Left ventricle myocardium superior (tissue), 1 donor: Measurements from ENCODE around the gene TNNC2. TPM values are rescaled to one million over a fixed set of nuclear protein-coding genes. Genes with fewer than 3 reads are reported as not detected.
"Not testable (repeated sequence)": the region's sequence is repeated elsewhere in the genome, so short reads cannot be mapped to it uniquely, and the experiment has no call there.

ENCODE experiments used
- ATAC-seq: fragments of 200-7000 bp; cut with Tn5 transposase; one replicate; pipeline ENCODE4 v1.9.1; 2020; ENCODE audit warnings: mild to moderate bottlenecking, moderate library complexity
- DNase-seq: peaks from one replicate; pipeline ENCODE4 v3.0.0-alpha.2; 2020
- intact Hi-C: fragments of 100-400 bp; cut with micrococcal nuclease; formaldehyde crosslinking; loops from one replicate; pipeline ENCODE4 v1.11.0; 2022
- total RNA-seq: library from RNA; stranded (reverse); fragmentation: NEBNext Ultra II Directional; extraction: Animal tissue kit (Norgen Biotek cat#: 25700); gene quantifications from one replicate; pipeline ENCODE4 v1.2.1, GENCODE V29; 2021
- donor health status: DM: no; HTN: yes; CAD: no; lungs with severe emphysema.

TNNC2 gene
- total RNA-seq, 1 donor from 2014 or later, result not detected

DNA sequence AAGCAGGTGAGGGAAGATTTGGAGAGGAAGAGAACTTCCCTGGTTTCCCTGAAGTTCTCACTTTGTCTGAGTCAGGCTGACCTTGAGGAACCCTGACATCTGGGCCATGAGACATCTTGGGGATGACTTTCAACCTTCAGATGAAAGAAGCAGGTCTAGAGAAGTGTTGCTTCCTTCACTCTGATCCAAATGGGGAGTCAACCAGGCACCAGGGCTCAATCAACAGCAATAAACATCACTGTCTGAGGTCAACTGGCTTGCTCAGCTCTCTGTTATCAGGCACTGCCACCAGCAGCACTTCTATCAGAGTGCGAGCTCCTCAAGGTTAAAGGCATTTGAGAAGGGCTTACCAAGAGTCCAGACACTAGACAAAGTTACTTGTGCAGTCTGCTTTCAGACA, 23.8 kb upstream of the TNNC2 start:
- DNase-seq, result no peak
- intact Hi-C loops, result no loop called here
- peak; percentile 61 for ATAC-seq

DNA sequence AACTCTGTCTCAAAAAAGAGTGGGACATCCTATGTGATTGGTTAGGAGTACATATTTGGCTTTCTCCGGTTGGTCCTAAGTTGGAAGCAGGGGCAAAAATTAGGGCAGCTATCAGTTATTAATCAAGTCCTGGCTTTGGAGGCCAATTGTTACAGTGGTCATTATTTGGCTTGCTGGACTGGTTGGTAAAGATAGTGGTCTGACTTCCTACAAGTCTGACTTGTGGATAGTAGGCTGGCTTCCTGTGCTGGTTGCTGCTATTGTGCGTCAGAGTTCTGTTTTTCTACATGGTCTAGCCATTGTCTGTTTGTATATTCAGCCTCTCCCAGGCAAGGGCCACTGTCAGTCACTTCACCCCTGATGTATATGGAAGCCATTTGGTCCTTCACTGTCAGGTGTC, 23.1 kb upstream of the TNNC2 start:
- no peak for DNase-seq
- no peak for ATAC-seq
- intact Hi-C loops, result no loop called here

DNA sequence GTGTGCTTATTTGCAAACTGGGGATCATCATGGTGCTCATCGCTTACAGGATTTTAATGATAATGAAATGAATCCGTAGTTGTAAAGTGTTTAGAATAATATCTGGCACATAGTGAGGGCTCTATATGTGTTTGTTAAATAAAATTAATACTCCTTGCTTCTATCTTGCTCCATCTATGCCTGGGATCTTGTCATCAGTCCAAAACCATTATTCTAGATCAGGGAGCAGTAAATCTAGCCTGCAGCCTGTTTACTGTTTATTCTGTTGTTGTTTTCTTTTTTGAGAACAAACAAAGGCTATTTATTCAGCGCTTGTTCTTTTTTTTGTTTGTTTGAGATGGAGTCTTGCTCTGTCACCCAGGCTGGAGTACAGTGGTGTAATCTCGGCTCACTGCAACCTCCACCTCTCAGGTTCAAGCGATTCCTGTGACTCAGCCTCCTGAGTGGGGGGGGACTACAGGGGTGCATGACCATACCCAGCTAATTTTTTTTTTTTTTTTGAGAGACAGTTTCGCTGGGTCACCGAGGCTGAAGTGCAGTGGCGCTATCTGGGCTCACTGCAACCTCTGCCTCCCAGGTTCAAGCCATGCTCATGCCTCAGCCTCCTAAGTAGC, 22.0 kb upstream of the TNNC2 start:
- intact Hi-C loops, result no loop called here
- ATAC-seq (no peak), DNase-seq (no peak)

- DNase-seq (no peak), ATAC-seq (no peak)
- intact Hi-C loops, result no loop called here
Observed at GRCh38 chr20:45848421-45848820, 21.3 kb upstream of the TNNC2 start.

GRCh38 chr20:45845452-45845851, 18.3 kb upstream of the TNNC2 start:
- ATAC-seq, result no peak
- intact Hi-C loops, result no loop called here
- DNase-seq, result no peak

DNA sequence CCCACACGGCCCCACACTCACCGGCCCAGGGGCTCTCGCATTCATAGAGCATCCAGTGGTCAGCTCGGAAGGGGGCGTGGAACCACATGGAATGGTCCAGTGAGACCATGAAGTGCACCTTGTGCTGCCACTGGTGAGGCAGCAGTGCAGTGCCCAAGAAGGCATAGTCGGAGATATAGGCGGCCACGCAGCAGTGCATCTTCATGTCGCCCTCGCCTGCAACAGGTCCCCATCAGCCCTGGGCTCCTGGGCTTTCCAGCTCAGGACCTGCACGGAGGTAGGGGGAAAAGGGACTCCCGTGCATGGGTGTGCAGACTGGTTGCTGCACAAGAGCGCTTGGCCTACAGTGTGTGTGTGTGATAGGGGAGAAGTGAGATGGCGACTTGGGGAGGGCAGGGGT, 16.4 kb upstream of the TNNC2 start:
- intact Hi-C loops, result no loop called here
- no peak for DNase-seq
- ATAC-seq, result no peak

GRCh38 chr20:45842169-45842812, 15.2 kb upstream of the TNNC2 start:
- ATAC-seq, result peak; percentile 39
- DNase-seq, result no peak

GRCh38 chr20:45841407-45842129, 14.5 kb upstream of the TNNC2 start:
- ATAC-seq (peak; percentile 4), DNase-seq (no peak)
- intact Hi-C loops, result no loop called here

More at GRCh38 chr20:45842169-45842812, 15.2 kb upstream of the TNNC2 start:
- intact Hi-C loops, result no loop called here

- intact Hi-C loops, result no loop called here
- DNase-seq, result no peak
- no peak for ATAC-seq
Observed at GRCh38 chr20:45840700-45841198, 13.6 kb upstream of the TNNC2 start.

- ATAC-seq, result no peak
- DNase-seq, result no peak
- intact Hi-C loops, result no loop called here
Observed at GRCh38 chr20:45836841-45837240, 9.7 kb upstream of the TNNC2 start.

DNA sequence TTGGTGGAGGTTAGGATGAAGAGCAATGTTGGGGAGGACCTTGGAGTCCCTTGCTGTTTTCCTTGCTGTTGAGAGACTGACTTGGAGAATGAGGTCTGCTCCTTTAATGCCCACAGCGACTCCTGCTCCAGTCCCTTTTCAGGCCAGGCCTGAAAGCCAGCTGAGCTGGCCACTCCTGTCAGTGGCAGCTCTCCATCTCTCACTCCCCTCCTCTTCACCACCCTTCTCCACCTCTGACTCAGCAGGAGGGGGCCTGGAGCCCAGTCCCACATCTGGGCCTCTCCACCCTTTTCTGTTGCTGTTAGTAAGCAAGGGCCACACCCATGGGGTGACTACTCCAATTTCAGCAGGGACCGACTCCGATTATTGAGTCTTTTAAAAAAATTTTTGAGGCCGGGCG, 8.7 kb upstream of the TNNC2 start:
- intact Hi-C loops, result no loop called here
- peak; percentile 36 for ATAC-seq
- DNase-seq, result peak; percentile 64

DNA sequence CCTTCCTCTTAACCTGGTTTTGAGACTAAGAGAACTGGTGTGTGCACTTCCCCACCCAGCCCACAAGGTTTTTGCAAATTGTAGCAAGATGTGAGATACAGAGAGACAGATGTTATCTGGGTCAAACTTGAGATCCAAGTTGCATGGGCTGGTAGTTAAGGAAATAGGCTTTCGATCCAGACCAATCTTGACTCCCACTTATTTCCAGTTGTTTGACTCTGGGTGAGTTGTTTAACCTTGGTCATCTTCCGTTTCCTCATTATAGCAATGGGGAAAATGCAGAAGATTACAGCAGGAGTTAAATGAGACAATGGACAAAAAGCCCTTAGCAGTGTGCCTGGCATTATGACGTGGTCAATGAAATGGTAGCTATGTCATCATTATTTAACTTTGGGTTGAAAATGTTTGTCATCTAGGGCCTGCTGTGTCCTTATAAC, 8.2 kb upstream of the TNNC2 start:
- ATAC-seq (no peak), DNase-seq (no peak)
- intact Hi-C loops, result no loop called here

DNA sequence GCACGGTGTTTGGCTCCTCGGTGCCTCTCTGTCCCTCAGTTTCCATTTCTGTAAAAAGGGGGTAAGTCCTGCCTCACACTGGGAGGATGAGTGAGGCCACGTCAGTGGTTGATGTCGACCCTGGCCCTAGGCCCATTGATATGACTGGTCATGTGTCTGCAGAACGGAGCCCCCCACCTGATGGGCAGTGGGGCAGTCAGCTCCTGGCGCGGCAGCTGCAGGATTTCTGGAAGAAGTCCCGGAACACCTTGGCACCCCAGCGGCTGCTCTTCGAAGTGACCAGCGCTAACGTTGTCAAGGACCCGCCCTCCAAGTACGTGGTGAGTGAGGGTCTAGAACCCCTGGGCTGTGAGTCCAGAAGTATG, 7.7 kb upstream of the TNNC2 start:
- intact Hi-C loops, result no loop called here
- ATAC-seq (no peak), DNase-seq (peak; percentile 43)

DNA sequence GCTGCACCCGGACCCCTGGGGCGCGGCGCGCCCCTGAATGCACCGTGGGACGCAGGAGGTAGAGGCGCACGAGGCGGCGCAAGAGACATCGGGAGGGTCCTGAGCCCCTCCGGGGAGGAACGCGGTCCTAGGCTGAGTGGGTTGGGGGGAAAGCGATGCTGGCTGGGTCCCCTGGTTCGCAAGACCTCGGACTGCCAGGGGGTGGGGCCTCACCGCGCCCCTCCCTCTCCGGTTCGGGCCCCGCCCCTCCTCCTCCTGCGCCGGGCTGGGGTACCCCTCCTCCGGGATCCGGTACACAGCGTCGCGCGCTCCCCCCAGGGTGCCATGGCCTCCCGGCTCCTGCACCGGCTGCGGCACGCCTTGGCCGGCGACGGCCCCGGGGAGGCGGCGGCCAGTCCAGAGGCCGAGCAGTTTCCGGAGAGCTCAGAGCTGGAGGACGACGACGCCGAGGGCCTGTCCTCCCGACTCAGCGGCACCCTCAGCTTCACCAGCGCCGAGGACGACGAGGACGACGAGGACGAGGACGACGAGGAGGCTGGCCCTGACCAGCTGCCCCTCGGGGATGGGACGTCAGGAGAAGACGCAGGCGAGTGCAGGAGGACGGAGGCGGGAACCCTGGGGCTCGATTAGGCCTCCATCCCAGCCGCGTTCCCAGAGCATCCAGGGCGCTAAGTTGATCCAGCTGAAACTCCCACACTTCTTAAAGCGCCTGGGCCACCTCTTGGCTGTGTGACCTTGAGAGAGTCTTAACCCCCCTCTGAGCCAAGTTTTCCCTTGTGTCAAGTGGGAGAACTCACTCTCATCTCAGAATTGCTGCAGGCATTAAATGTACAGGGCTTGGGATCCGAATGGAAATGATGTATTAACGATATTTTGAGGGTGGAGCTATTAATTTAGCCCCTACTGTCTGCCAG, 7.0 kb upstream of the TNNC2 start:
- intact Hi-C loops, result no loop called here
- ATAC-seq, result peak; percentile 88
- peak; percentile 88 for DNase-seq

DNA sequence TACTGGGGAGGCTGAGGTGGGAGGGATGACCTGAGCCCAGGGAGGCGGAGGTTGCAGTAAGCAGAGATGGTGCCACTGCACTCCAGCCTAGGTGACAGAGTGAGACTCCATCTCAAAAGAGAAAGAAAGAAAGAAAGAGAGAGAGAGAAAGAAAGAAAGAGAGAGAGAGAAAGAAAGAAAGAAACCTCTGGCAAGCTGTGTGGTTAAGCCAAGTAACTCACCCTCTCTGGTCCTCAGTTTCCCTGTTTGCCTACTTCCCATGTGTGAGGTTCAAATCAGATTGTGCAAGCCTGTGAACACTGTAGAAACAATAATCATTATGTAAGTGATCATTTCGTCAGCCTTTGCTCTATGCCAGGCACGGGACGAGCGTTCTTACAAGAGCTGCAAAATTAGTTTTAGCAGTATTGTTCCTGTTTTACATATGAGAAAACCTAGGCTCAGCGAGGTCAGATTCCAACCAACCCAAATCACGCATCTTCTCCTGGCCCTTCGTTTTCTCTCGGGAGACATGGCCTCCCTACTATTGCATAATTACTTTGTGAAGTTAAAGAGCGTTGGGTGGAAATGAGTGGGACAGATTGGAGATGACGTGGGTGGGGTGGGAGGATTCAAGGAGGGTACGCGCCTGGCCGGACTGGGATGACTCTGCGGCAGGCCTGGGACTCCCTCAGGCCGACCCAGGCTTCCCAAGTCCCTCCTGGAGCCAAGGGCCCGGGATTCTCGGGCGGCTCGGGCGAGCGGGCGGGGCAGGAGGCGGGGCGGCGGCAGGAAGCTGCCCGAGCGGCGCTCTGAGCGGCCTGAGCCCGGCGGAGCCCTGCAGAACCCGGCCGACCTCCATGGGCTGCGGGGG, 6.1 kb upstream of the TNNC2 start, which contains the start of gene SNX21:
SNX21 (plus strand) TSS at position 770 of the 853 bp plus-strand sequence. CDS start 121 bp downstream, outside the sequence.
- DNase-seq (peak; percentile 92), ATAC-seq (peak; percentile 89)
- intact Hi-C loops, result no loop called here

- intact Hi-C loops, result no loop called here
- no peak for ATAC-seq
- no peak for DNase-seq
Observed at GRCh38 chr20:45832619-45833018, 5.5 kb upstream of the TNNC2 start.

GRCh38 chr20:45829673-45830106, 2.6 kb upstream of the TNNC2 start:
- DNase-seq, intact Hi-C loops, ATAC-seq: not testable (repeated sequence)

- intact Hi-C loops, result no loop called here
- no peak for ATAC-seq
- DNase-seq, result no peak
Observed at GRCh38 chr20:45828589-45828988, 1.5 kb upstream of the TNNC2 start.
